Measurements from ENCODE around the gene NAPEPLD.

DNA sequence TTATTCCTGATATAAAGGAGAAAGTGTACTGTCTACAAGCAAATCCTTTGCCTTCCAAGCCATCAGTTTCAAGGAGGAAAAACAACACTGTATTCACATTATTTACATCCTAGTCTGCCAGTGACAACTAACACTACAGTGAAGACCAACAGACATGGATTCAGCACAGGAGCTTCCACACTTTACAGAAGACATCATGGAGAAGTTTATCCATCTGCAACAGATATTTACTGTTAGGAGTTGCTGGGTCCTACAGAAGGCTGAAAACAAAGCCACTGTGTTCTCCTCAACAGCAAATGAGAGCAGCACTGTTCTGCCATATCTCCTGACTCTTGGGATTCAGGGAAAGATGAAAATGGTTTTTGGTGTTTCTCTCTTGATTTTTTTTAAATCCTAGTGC is 31.9 kb downstream of the NAPEPLD start:
- TF ChIP-seq POLR2AphosphoS5 (IDR thresholded peaks at IDR 0.05; ENCODE audit: low read depth, low read length), result no peak
- TF ChIP-seq FOXP2 (optimal IDR thresholded peaks at IDR 0.05; ENCODE audit: borderline replicate concordance, extremely low read depth, extremely low read length, insufficient read depth), result no peak
- no peak for TF ChIP-seq REST (IDR thresholded peaks at IDR 0.05; ENCODE audit: insufficient read depth in 1 of 2, low read depth in 2 of 2, low read length in 2 of 2)
- TF ChIP-seq SIN3A (IDR thresholded peaks at IDR 0.05; ENCODE audit: borderline replicate concordance, insufficient read depth, low read length), result no peak

All from PFSK-1 (cell line).